Right renal pelvis (tissue), 4 donors: ENCODE measurements around the gene CLCN1. TPM values are rescaled to one million over a fixed set of nuclear protein-coding genes. Genes with fewer than 3 reads are reported as not detected.

Experiments used
- DNase-seq, 4 donors: peaks; one replicate each; pipeline ENCODE4 v3.0.0-alpha.2; 2013; ENCODE audit warnings: low read depth in 4 of 4, low spot score in 3 of 4, missing footprints in 1 of 4
- polyA plus RNA-seq, 4 donors: library from polyadenylated mRNA; unstranded; fragments of 120-200 nt; gene quantifications; one replicate each; pipeline ENCODE4 v1.2.1, GENCODE V29; 2013; ENCODE audit not compliant: insufficient read length in 4 of 4

CLCN1 gene
- polyA plus RNA-seq, 4 donors, result 0.11 to 0.21 (median 0.17) TPM

DNA sequence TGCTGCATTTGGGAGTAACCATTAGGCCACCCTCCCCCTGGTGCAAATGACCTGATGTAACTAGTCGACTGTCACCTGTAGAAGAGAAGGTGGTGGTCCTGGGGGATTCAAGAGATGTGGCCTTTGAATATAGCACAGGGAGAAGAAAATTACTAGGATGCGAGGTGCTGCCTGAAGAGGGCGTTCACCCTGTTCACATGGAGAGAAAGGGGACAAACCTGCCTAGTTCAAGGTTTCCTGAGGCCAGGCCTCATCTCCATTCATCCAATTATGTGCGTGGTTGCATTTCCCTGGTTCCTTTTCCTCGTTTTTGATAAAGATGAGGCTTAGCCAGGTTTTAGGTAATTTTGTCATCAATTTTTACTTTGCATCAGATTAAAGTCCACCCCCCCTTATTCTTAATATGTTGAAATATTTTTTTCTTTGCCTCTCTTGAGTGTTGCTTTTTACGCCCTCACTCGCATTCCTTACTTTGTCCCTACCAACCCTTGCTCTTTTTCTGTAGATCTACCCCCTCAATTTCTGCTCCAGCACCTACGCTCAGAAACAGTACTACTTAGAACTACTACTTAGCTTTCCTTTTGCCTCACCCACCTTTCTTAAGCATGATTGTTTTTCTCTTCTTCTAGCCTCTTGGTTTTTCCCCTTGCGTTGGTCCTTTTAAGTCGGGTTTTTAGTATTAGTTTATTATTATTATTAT is 13.7 kb downstream of the CLCN1 start:
- no peak for DNase-seq

DNA sequence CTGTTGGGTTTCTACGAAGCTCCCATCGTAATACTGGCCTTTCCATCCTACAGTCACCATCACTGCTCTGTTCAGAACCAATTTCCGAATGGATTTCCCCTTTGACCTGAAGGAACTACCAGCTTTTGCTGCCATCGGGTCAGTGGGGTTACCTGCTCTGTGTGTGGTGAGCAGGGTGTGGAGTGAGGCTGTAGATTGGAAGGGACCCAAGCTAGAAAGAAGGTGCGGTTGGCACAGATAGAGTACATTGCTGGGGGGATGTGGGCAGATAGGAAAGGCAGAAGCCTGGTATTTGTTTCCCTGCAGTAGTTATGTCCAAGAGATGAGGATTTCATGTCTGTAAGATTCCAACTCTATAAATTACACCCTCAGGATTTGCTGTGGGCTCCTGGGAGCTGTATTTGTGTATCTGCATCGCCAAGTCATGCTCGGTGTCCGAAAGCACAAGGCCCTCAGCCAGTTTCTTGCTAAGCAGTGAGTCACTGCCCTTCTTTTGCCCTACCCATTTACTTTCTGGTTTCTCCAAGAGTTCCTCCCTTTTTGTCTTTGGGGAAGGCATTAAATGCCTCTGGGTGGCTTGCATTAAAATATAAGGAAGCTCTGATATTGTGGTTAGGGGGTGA is 15.4 kb downstream of the CLCN1 start:
- no peak for DNase-seq

- DNase-seq, result no peak
Measured at GRCh38 chr7:143334244-143334643, 18.3 kb downstream of the CLCN1 start.

GRCh38 chr7:143337216-143337615 is 21.3 kb downstream of the CLCN1 start:
- no peak for DNase-seq

GRCh38 chr7:143341842-143342241 is 25.9 kb downstream of the CLCN1 start:
- no peak for DNase-seq

- no peak for DNase-seq
Measured at GRCh38 chr7:143343596-143343995, 27.7 kb downstream of the CLCN1 start.

GRCh38 chr7:143345428-143345900 is 29.6 kb downstream of the CLCN1 start:
- peak in 3 of 4 donors; percentile 36 to 54 (median 48) for DNase-seq

GRCh38 chr7:143346018-143346417 is 30.1 kb downstream of the CLCN1 start:
- DNase-seq, result no peak

DNA sequence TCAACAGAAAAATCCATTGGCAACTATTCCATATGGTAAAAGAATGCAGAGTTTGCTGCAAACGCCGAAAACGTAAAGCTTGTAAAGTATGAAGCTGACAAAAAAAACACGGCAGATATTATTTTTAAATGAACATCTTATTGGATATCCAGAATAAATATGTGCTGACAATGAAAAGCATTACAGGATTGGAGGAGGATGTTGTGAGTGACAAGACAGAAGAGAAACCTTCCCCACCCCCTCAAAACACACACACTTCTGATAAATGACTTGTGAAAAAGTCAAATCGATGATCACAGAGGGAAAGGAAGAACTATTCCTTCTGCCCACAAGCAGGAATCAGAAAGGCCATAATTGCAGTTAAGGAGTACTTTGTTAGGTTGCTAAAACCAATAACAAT is 32.0 kb downstream of the CLCN1 start:
- no peak for DNase-seq

GRCh38 chr7:143351060-143351459 is 35.1 kb downstream of the CLCN1 start:
- DNase-seq, result no peak

- DNase-seq, result no peak
Measured at GRCh38 chr7:143351574-143351973, 35.7 kb downstream of the CLCN1 start.

DNA sequence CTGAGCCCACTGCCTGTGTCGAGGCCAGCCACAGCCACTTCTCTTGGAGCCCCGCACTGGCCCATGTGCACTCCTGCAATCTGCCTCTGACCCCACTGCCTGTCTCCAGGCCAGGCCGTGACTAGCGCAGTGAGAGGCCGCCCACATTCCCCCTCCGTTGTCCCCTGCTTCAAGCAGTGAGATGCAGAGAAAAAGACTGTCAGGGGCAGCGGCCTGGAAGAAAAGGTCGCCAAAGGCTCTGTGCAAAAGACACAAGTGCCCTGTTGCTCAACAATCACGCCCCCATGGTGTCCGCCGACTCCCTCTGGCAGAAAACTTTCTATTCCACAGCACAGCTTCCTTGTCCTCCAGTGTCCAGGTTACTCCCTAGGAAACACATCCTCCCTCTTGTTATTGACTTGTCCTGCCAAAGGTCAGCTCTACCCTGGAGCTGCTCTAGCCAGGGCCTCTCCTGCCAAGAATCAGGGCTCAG is 36.7 kb downstream of the CLCN1 start:
- DNase-seq, result no peak

DNA sequence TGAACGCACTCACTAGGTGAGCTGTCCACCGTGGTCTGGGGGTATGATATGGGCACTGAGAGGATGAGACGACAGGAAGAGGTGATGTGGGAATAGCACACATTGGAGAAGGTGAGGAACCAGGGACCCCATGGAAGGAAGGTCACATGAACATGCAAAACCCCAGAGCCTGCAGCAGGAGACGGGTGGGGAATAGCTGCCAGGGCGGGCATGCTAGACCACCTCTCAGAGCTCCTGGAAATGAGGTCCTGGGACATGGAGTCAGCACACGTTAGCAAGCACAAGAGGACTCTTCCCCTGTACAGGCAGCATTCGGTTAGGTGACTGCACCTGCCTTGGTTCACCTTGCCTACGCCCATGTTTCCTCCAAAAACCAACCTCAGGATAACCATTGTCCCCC is 38.5 kb downstream of the CLCN1 start:
- DNase-seq, result no peak

- no peak for DNase-seq
Measured at GRCh38 chr7:143354965-143355364, 39.1 kb downstream of the CLCN1 start.

- no peak for DNase-seq
Measured at GRCh38 chr7:143355450-143356385, 39.8 kb downstream of the CLCN1 start.

GRCh38 chr7:143356414-143357050 is 40.6 kb downstream of the CLCN1 start:
- no peak for DNase-seq

DNA sequence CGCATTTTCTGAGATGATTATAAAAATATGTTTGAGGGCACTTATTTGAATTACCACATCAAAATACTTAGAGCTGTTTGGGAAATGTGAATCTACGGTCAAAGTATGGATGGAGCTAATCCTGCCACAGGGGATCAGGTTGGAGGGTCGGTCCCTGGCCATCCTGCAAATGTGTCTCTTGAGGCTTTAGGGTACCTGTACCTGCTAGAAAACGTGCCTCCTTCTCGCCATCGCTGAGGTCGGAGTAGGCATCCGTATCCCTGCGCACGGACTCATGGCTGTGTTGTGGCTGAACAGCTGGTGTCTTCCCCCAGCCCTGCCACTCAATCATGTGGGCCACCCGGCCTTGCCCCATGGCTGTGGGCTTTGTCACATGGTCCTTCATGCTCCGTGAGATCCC is 42.7 kb downstream of the CLCN1 start:
- DNase-seq, result no peak

DNA sequence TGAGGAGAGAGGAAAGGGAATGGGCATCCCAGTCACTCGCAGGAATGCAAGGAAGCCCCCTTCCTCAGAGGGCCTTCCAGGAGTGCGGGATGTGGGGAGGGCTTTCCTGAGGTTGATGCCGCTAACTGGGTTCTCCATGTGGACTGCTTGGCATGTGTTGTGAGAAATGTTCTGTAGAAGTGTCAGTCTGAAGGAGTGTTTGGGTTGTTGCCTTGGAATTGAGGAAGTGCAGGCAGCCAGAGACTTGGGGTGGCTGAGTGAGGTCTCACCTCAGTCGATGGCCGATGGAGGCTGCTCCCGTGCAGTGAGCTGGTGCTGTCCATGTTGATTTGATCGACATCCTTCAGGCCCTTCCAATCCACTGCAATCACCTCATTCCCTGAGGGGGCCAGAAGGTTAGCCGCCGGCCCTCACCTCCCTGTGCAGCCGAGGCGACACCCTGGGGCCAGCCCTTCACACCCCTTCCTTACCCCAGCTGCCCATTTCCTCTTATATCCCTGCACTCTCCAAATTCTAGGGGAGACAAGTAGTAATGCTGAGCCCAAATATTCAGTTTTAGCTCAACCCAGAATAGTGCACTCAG is 44.0 kb downstream of the CLCN1 start:
- no peak for DNase-seq

DNA sequence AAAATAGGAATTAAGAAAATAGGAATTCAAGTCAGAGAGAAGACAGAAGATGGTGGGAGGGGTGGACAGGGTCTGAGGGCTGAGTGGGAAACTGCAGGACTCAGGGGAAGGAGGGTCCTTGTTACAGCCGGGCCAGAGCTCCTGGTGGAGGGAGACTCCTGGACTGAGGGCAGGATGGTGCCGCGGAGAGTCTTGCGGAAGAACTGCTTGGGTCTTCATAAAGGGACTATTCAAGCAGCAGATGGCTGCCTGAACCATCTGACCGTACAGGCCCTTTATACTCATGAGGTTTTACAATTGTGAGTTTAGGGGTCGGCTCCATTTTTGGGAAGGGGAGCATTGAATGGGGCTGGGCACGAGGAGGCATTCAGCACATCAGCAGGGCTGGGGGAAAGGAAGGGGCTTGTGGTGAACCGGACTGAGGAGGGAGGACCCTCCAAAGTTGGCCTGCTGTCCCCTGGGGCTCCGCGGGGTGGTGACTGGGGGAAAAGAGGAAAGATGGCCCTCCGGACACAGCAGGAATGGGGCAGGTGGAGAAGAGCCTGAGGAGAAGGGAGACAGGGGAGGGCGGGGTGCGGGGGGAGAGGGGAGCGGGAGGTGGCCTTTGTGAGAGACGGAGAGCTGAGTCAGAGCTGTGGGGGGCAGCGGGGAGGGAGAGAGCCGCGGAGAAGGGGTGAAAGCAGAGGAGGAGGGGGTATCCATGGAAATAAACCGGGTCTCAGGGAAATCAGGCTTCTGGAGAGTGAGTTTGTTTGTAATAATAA is 45.1 kb downstream of the CLCN1 start:
- no peak for DNase-seq
